Measurements from ENCODE around the gene TGFBRAP1. TPM values are rescaled to one million over a fixed set of nuclear protein-coding genes. Genes with fewer than 3 reads are reported as not detected.

The TGFBRAP1 gene
- total and polyA plus RNA-seq, 9 of the 15 experiments (the other 6 are each of a cell fraction or from before 2014, with no cell fraction given) = 3.7 to 18.0 (median 11.0) TPM

GRCh38 chr2:105328281-105329196 lies 996 bp downstream of the TGFBRAP1 start:
- Histone ChIP-seq H3K4me1 (replicated peaks in 1 of 2; ENCODE audit: control insufficient read depth in 2 of 2, insufficient read depth in 2 of 2, low read length in 2 of 2) (peaks cover 17 to 31% of the 10 kb centered on the region in 2 experiments), H3K36me3 (ENCODE audit: control insufficient read depth, insufficient read depth, low read length) (peaks cover 21% of the 10 kb centered on the region; the same call in 2 of the 3 replicates), H3K4me2 (ENCODE audit: insufficient read depth, low read length) (peak overlapping the region; percentile 100), H3K27ac (ENCODE audit: extremely low read depth, low read depth, low read length) (peak overlapping the region; percentile 72), H3K27me3 (ENCODE audit: control insufficient read depth in 2 of 2, insufficient read depth in 2 of 2, low read length in 2 of 2) (no peaks in the 10 kb centered on the region), H3K9ac (ENCODE audit: insufficient read depth in 1 of 2, low read depth in 2 of 2, low read length in 2 of 2) (peak overlapping the region; percentile 79 to 87), H3K79me2 (ENCODE audit: control insufficient read depth, insufficient read depth, low read length) (peaks cover 67% of the 10 kb centered on the region), H3K4me3 (peak overlapping the region; percentile 59), H2AFZ (ENCODE audit: low read depth, low read length) (peak overlapping the region; percentile 89), H3K9me1 (ENCODE audit: control insufficient read depth, insufficient read depth, low read length) (peaks cover 3% of the 10 kb centered on the region), H3K9me3 (replicated peaks; ENCODE audit: control insufficient read depth, insufficient read depth, low read depth, low read length) (no peaks in the 10 kb centered on the region), H4K20me1 (replicated peaks; ENCODE audit: control insufficient read depth, insufficient read depth, low read length) (0 out of 2 replicates have a peak, but pooled peaks cover 1% of the 10 kb centered on the region)
- ChIA-PET POLR2A (interaction anchor here (0.5 to 3.5 kb wide), 8 partner anchors 9 to 853 kb away, joined by 3 to 20 read pairs (median 4); partner anchors contain the start of gene C2orf49), CTCF (ENCODE audit: low intra/inter-chr PET ratio) (no interaction called here)
- peak in 1 of 4 experiments; percentile 45 for DNase-seq (ENCODE audit: extremely low read depth in 1 of 4, low spot score in 3 of 4)
- peak; percentile 8 for ATAC-seq
- TSS peak; percentile 33 for BruUV-seq (replicated peaks)
- in situ Hi-C loops (cut with MboI) = no loop called here
- FAIRE-seq = no peak
- intact Hi-C loops (cut with micrococcal nuclease) = no loop called here
- 19% methylated on average over 15 of the region's 16 CpGs for WGBS (ENCODE audit: insufficient coverage, low coverage, missing lambda C conversion rate)
- TF ChIP-seq RFX7 (CRISPR knock-in tag; IDR thresholded peaks at IDR 0.05) (no peak), FOXJ3 (CRISPR knock-in tag; IDR thresholded peaks at IDR 0.05) (no peak), MECOM (CRISPR knock-in tag; IDR thresholded peaks at IDR 0.05) (no peak), GABPA (tag; conservative IDR thresholded peaks at IDR 0.05; ENCODE audit: low read depth) (no peak), SMARCA5 (IDR thresholded peaks at IDR 0.05) (peak; percentile 80), ZNF830 (CRISPR knock-in tag; IDR thresholded peaks at IDR 0.05) (no peak), ARID1B (IDR thresholded peaks at IDR 0.05) (no peak), TCF7L2 (IDR thresholded peaks at IDR 0.05; ENCODE audit: low read depth, low read length) (no peak), TRIM28 (IDR thresholded peaks at IDR 0.05) (no peak), ZNF41 (CRISPR knock-in tag; conservative IDR thresholded peaks at IDR 0.05) (no peak), NFYB (IDR thresholded peaks at IDR 0.05; ENCODE audit: extremely low read depth, insufficient read length) (no peak), ZNF707 (CRISPR knock-in tag; conservative IDR thresholded peaks at IDR 0.05) (no peak), NR2F6 (CRISPR knock-in tag; IDR thresholded peaks at IDR 0.05) (no peak), CREB5 (CRISPR knock-in tag; IDR thresholded peaks at IDR 0.05) (no peak), GABPB2 (CRISPR knock-in tag; conservative IDR thresholded peaks at IDR 0.05) (no peak), ZNF232 (CRISPR knock-in tag; IDR thresholded peaks at IDR 0.05) (0 out of 2 replicates have a peak, but pooled peaks have one; percentile 38)
- TF ChIP-seq, protein P1, sequence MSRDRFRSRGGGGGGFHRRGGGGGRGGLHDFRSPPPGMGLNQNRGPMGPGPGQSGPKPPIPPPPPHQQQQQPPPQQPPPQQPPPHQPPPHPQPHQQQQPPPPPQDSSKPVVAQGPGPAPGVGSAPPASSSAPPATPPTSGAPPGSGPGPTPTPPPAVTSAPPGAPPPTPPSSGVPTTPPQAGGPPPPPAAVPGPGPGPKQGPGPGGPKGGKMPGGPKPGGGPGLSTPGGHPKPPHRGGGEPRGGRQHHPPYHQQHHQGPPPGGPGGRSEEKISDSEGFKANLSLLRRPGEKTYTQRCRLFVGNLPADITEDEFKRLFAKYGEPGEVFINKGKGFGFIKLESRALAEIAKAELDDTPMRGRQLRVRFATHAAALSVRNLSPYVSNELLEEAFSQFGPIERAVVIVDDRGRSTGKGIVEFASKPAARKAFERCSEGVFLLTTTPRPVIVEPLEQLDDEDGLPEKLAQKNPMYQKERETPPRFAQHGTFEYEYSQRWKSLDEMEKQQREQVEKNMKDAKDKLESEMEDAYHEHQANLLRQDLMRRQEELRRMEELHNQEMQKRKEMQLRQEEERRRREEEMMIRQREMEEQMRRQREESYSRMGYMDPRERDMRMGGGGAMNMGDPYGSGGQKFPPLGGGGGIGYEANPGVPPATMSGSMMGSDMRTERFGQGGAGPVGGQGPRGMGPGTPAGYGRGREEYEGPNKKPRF (IDR thresholded peaks at IDR 0.05; ENCODE audit: low read depth, low read length) = no peak
- TF ChIP-seq, protein P2, sequence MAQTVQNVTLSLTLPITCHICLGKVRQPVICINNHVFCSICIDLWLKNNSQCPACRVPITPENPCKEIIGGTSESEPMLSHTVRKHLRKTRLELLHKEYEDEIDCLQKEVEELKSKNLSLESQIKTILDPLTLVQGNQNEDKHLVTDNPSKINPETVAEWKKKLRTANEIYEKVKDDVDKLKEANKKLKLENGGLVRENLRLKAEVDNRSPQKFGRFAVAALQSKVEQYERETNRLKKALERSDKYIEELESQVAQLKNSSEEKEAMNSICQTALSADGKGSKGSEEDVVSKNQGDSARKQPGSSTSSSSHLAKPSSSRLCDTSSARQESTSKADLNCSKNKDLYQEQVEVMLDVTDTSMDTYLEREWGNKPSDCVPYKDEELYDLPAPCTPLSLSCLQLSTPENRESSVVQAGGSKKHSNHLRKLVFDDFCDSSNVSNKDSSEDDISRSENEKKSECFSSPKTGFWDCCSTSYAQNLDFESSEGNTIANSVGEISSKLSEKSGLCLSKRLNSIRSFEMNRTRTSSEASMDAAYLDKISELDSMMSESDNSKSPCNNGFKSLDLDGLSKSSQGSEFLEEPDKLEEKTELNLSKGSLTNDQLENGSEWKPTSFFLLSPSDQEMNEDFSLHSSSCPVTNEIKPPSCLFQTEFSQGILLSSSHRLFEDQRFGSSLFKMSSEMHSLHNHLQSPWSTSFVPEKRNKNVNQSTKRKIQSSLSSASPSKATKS (CRISPR knock-in tag; IDR thresholded peaks at IDR 0.05) = no peak
